Psoas muscle (tissue), 8 donors: ENCODE measurements around the gene TRAK1. TPM values are rescaled to one million over a fixed set of nuclear protein-coding genes. Genes with fewer than 3 reads are reported as not detected.

Experiments used
- ATAC-seq, 4 donors: fragments of 200-7000 bp; cut with Tn5 transposase; one replicate each; pipeline ENCODE4 v1.9.1; 2020; ENCODE audit warnings: moderate library complexity in 3 of 4, mild to moderate bottlenecking in 2 of 4
- DNase-seq, 2 donors: peaks; one replicate each; pipeline ENCODE4 v3.0.0-alpha.2; 2020
- H3K27ac ChIP-seq: fragments of 200-600 bp; one replicate; pipeline ENCODE4 v1.8.0; 2022
- H3K27me3 ChIP-seq, 3 donors: fragments of 200-600 bp in 1 of 3; one replicate each; pipeline versions ENCODE4 v1.6.1 to v1.8.0; 2013 to 2022; ENCODE audit warnings: low read length in 2 of 3, mild to moderate bottlenecking in 2 of 3, moderate library complexity in 1 of 3; ENCODE audit not compliant: insufficient read depth in 3 of 3
- H3K36me3 ChIP-seq, 2 donors: fragments of 200-600 bp in 1 of 2; one replicate each; pipeline versions ENCODE4 v1.6.1 to v1.8.0; 2013 to 2022; ENCODE audit warnings: low read depth in 1 of 2, mild to moderate bottlenecking in 1 of 2, moderate library complexity in 1 of 2; ENCODE audit not compliant: insufficient read depth in 1 of 2
- H3K4me1 ChIP-seq: fragments of 200-600 bp; one replicate; pipeline ENCODE4 v1.8.0; 2022
- H3K4me3 ChIP-seq: fragments of 200-600 bp; one replicate; pipeline ENCODE4 v1.8.0; 2022; ENCODE audit warnings: mild to moderate bottlenecking
- H3K9me3 ChIP-seq: fragments of 200-600 bp; one replicate; pipeline ENCODE4 v1.8.0; 2022
- CTCF ChIP-seq: fragments of 200-600 bp; IDR thresholded peaks from one replicate; pipeline ENCODE4 v1.8.0; 2022; ENCODE audit warnings: antibody characterized with exemption
- WGBS, 3 donors: extraction: QIAGEN DNeasy Blood & Tissue Kit; methylation state at CpG; one replicate each; pipeline versions ENCODE4 v1.1.6 to v1.1.7; 2013; 5-methylcytosine and 5-hydroxymethylcytosine counted together
- intact Hi-C, 2 donors: fragments of 100-400 bp; cut with DNase I; formaldehyde crosslinking; loops; one replicate each; pipeline versions ENCODE4 v1.11.0 to v1.14.2; 2022
- polyA plus RNA-seq, 3 donors: library from polyadenylated mRNA; stranded (reverse); fragments of 200-250 nt; gene quantifications; one replicate each; pipeline ENCODE4 v1.2.3, GENCODE V29; 2013
- total RNA-seq, 4 donors: library from RNA; stranded (reverse); fragmentation: NEBNext Ultra II Directional in 2 of 4; extraction: Animal tissue kit (Norgen Biotek cat#: 25700) in 2 of 4; gene quantifications; one replicate each; pipeline versions ENCODE4 v1.2.1 to v1.2.4, GENCODE V29; 2021 to 2023
- donor health status: healthy with polysubstance abuse.
- donor health status: DM: no; HTN: no; CAD: no; lungs with moderate emphysema.
- donor health status: Bipolar disorder and iron deficiency.
- donor health status: healthy.
- donor health status: DM: yes; HTN: yes; CAD: no.
- donor health status: DM: no; HTN: no; CAD: no.
- donor health status: DM: no; HTN: no; CAD: no.
- donor health status: DM: yes; HTN: yes; CAD: no.

Gene TRAK1
- total and polyA plus RNA-seq, 7 donors, result 30.8 to 128 (median 94.8) TPM

- Histone ChIP-seq H3K9me3 (no peaks in the 10 kb centered on the region), H3K27ac (no peak overlapping the region)
Observed at GRCh38 chr3:42190701-42191442, 99.7 kb downstream of the TRAK1 start.

GRCh38 chr3:42191443-42191747 is 100.2 kb downstream of the TRAK1 start:
- ATAC-seq (peak in 3 of 4 donors; percentile 4 to 23 (median 18)), DNase-seq (no peak)
- no peak overlapping the region for H3K27ac ChIP-seq
- peaks cover 19% of the 10 kb centered on the region for H3K4me1 ChIP-seq
- H3K4me3 ChIP-seq, result no peak overlapping the region
- H3K27me3 ChIP-seq, result no peaks in the 10 kb centered on the region
- no peaks in the 10 kb centered on the region for H3K9me3 ChIP-seq
- intact Hi-C loops, result loop anchor here (2.0 to 10.0 kb wide), 5 partner anchors 73 to 297 kb away; no protein-coding TSS in a partner anchor
- 73 to 83% (median 78%) methylated on average over 4 of the region's 4 CpGs for WGBS, 3 donors
- H3K36me3 ChIP-seq, result peaks cover 3 to 41% of the 10 kb centered on the region in 2 donors
- peak; percentile 0 for TF ChIP-seq CTCF

More at GRCh38 chr3:42190701-42191442, 99.7 kb downstream of the TRAK1 start:
- no peak overlapping the region for H3K4me3 ChIP-seq
- no peaks in the 10 kb centered on the region for H3K27me3 ChIP-seq
- 45 to 52% (median 49%) methylated on average over 11 of the region's 11 CpGs for WGBS, 3 donors
- H3K36me3 ChIP-seq, result peaks cover 3 to 40% of the 10 kb centered on the region in 2 donors
- DNase-seq (peak in 1 of 2 donors; percentile 42), ATAC-seq (peak; percentile 67 to 85 (median 74))
- TF ChIP-seq CTCF, result peak; percentile 86
- intact Hi-C loops, result loop anchor here (2.0 to 10.0 kb wide), 5 partner anchors 72 to 296 kb away; no protein-coding TSS in a partner anchor
- peaks cover 14% of the 10 kb centered on the region for H3K4me1 ChIP-seq

- 92 to 97% (median 94%) methylated on average over 8 of the region's 8 CpGs for WGBS, 3 donors
- no peak for ATAC-seq
- intact Hi-C loops, result loop anchor here (5.0 to 10.0 kb wide), 4 partner anchors 170 to 298 kb away; no protein-coding TSS in a partner anchor
- H3K9me3 ChIP-seq, result no peaks in the 10 kb centered on the region
- DNase-seq, result no peak
- peaks cover 21% of the 10 kb centered on the region for H3K4me1 ChIP-seq
- H3K27me3 ChIP-seq, result no peaks in the 10 kb centered on the region
- no peak overlapping the region for H3K4me3 ChIP-seq
- TF ChIP-seq CTCF, result no peak
- no peak overlapping the region for H3K27ac ChIP-seq
- peaks cover 3 to 47% of the 10 kb centered on the region in 2 donors for H3K36me3 ChIP-seq
Observed at GRCh38 chr3:42192334-42193200, 101.4 kb downstream of the TRAK1 start.

- TF ChIP-seq CTCF, result no peak
- H3K36me3 ChIP-seq, result peaks cover 10 to 67% of the 10 kb centered on the region in 2 donors
- ATAC-seq (no peak), DNase-seq (no peak)
- intact Hi-C loops, result loop anchor here (5.0 to 10.0 kb wide), 4 partner anchors 173 to 300 kb away; no protein-coding TSS in a partner anchor
- no peaks in the 10 kb centered on the region for H3K9me3 ChIP-seq
- H3K27me3 ChIP-seq, result no peaks in the 10 kb centered on the region
- peak overlapping the region; percentile 68 for H3K27ac ChIP-seq
- 81 to 84% (median 83%) methylated on average over 7 of the region's 7 CpGs for WGBS, 3 donors
- no peak overlapping the region for H3K4me3 ChIP-seq
- H3K4me1 ChIP-seq, result peaks cover 11% of the 10 kb centered on the region
Observed at GRCh38 chr3:42194943-42195510, 103.9 kb downstream of the TRAK1 start.
